Esophagus squamous epithelium (tissue), 5 donors: ENCODE results near the gene LGR6. TPM values are rescaled to one million over a fixed set of nuclear protein-coding genes. Genes with fewer than 3 reads are reported as not detected.

Experiments used
- DNase-seq: peaks from one replicate; lab custom pipeline; 2025; lab: John Stamatoyannopoulos, UW
- H3K27ac ChIP-seq, 4 donors: fragments of 200-600 bp; sonication (generic); one replicate each; pipeline ENCODE4 v1.5.1; 2016 to 2019; ENCODE audit warnings: mild to moderate bottlenecking in 1 of 4
- H3K27me3 ChIP-seq, 4 donors: fragments of 200-600 bp; sonication (generic); 1 replicate in 3 of 4; 2 replicates in 1 of 4; pipeline versions ENCODE4 v1.5.1 to v1.6.0; 2017 to 2021; ENCODE audit warnings: antibody characterized with exemption in 1 of 4
- H3K36me3 ChIP-seq, 3 donors: fragments of 200-600 bp; sonication (generic); one replicate each; pipeline ENCODE4 v1.5.1; 2016 to 2019
- H3K4me1 ChIP-seq, 3 donors: fragments of 200-600 bp; sonication (generic); one replicate each; pipeline ENCODE4 v1.5.1; 2017 to 2019
- H3K4me3 ChIP-seq, 4 donors: fragments of 200-600 bp; sonication (generic); 1 replicate in 3 of 4; 2 replicates in 1 of 4; pipeline ENCODE4 v1.5.1; 2016 to 2019; ENCODE audit warnings: mild to moderate bottlenecking in 2 of 4, moderate library complexity in 1 of 4
- H3K9me3 ChIP-seq, 3 donors: fragments of 200-600 bp; sonication (generic); one replicate each; pipeline ENCODE4 v1.5.1; 2016 to 2019
- CTCF ChIP-seq, 6 experiments: fragments of 450-650 bp in 4 of 6; fragments of 200-600 bp in 2 of 6; sonication (generic) in 2 of 6; IDR thresholded peaks; one replicate each; pipeline ENCODE4 v1.5.1; 2016 to 2019; ENCODE audit warnings: antibody characterized with exemption in 6 of 6, mild to moderate bottlenecking in 4 of 6, moderate library complexity in 4 of 6
- POLR2A ChIP-seq, 4 donors: fragments of 450-650 bp; IDR thresholded peaks; one replicate each; pipeline ENCODE4 v1.6.1; 2017; ENCODE audit warnings: antibody characterized with exemption in 4 of 4, mild to moderate bottlenecking in 4 of 4, moderate library complexity in 3 of 4
- WGBS, 2 donors: methylation state at CpG; one replicate each; pipeline ENCODE4 v1.1.5; 2018; 5-methylcytosine and 5-hydroxymethylcytosine counted together
- intact Hi-C: fragments of 100-400 bp; cut with DNase I; formaldehyde crosslinking; loops from one replicate; pipeline ENCODE4 v1.15.0; 2022
- total RNA-seq, 4 donors: library from RNA; depleted of rRNA; stranded (reverse); fragments of >200 nt; gene quantifications; one replicate each; pipeline ENCODE4 v1.1.0, GENCODE V29; 2016
- donor health status: DM: yes; HTN: yes; CAD: no.

The LGR6 gene
- total RNA-seq, 4 donors from 2014 or later: 0.53 to 6.4 (median 2.9) TPM

GRCh38 chr1:202200112-202200548 lies 6.5 kb downstream of the LGR6 start:
- H3K9me3 ChIP-seq: no peaks in the 10 kb centered on the region
- peaks cover 0 to 68% (median 0%) of the 10 kb centered on the region in 4 donors for H3K27me3 ChIP-seq
- H3K4me3 ChIP-seq: no peak overlapping the region
- no peak for DNase-seq
- no peaks in the 10 kb centered on the region for H3K36me3 ChIP-seq
- TF ChIP-seq POLR2A (IDR thresholded peaks at IDR 0.05) (no peak), CTCF (IDR thresholded peaks at IDR 0.05) (no peak)
- WGBS, 2 donors: 14 to 40% methylated on average over 2 to 4 of the region's 4 CpGs
- intact Hi-C loops: no loop called here
- H3K4me1 ChIP-seq: peaks cover 12 to 26% (median 14%) of the 10 kb centered on the region in 3 donors
- H3K27ac ChIP-seq: peak overlapping the region in 3 of 4 donors; percentile 16 to 42 (median 26)

- no peak for DNase-seq
Measured at GRCh38 chr1:202200669-202201068, 7.1 kb downstream of the LGR6 start.

GRCh38 chr1:202201266-202201665 lies 7.7 kb downstream of the LGR6 start:
- Histone ChIP-seq H3K27ac (no peak overlapping the region), H3K4me1 (peaks cover 12 to 26% (median 14%) of the 10 kb centered on the region in 3 donors), H3K9me3 (no peaks in the 10 kb centered on the region), H3K27me3 (peaks cover 0 to 57% (median 0%) of the 10 kb centered on the region in 4 donors), H3K36me3 (no peaks in the 10 kb centered on the region), H3K4me3 (no peak overlapping the region)
- TF ChIP-seq CTCF (IDR thresholded peaks at IDR 0.05): no peak
- TF ChIP-seq POLR2A (IDR thresholded peaks at IDR 0.05): no peak
- intact Hi-C loops: no loop called here
- DNase-seq: no peak
- 63 to 74% methylated on average over 2 to 3 of the region's 3 CpGs for WGBS, 2 donors

More at GRCh38 chr1:202200669-202201068, 7.1 kb downstream of the LGR6 start:
- Histone ChIP-seq H3K27ac (peak overlapping the region in 3 of 4 donors; percentile 16 to 42 (median 26)), H3K4me3 (no peak overlapping the region), H3K4me1 (peaks cover 12 to 26% (median 14%) of the 10 kb centered on the region in 3 donors), H3K36me3 (no peaks in the 10 kb centered on the region), H3K27me3 (peaks cover 0 to 63% (median 0%) of the 10 kb centered on the region in 4 donors), H3K9me3 (no peaks in the 10 kb centered on the region)
- intact Hi-C loops: no loop called here
- TF ChIP-seq POLR2A (IDR thresholded peaks at IDR 0.05) (no peak), CTCF (IDR thresholded peaks at IDR 0.05) (no peak)
- WGBS, 2 donors: 31 to 43% methylated on average over 5 to 6 of the region's 8 CpGs

- Histone ChIP-seq H3K27me3 (peaks cover 0 to 52% (median 0%) of the 10 kb centered on the region in 4 donors), H3K27ac (no peak overlapping the region), H3K9me3 (no peaks in the 10 kb centered on the region), H3K36me3 (no peaks in the 10 kb centered on the region), H3K4me3 (no peak overlapping the region), H3K4me1 (peaks cover 12 to 26% (median 14%) of the 10 kb centered on the region in 3 donors)
- DNase-seq: no peak
- no peak for TF ChIP-seq POLR2A (IDR thresholded peaks at IDR 0.05)
- TF ChIP-seq CTCF (IDR thresholded peaks at IDR 0.05): no peak
- 53 to 66% methylated on average over 3 to 4 of the region's 4 CpGs for WGBS, 2 donors
- intact Hi-C loops: no loop called here
Measured at GRCh38 chr1:202201971-202202370, 8.4 kb downstream of the LGR6 start.

GRCh38 chr1:202202500-202203168 lies 9.0 kb downstream of the LGR6 start:
- Histone ChIP-seq H3K27ac (no peak overlapping the region), H3K9me3 (no peaks in the 10 kb centered on the region), H3K27me3 (peaks cover 0 to 51% (median 0%) of the 10 kb centered on the region in 4 donors), H3K4me1 (peaks cover 12 to 31% (median 14%) of the 10 kb centered on the region in 3 donors), H3K4me3 (no peak overlapping the region), H3K36me3 (no peaks in the 10 kb centered on the region)
- 74 to 83% methylated on average over 5 to 6 of the region's 7 CpGs for WGBS, 2 donors
- intact Hi-C loops: no loop called here
- TF ChIP-seq POLR2A (IDR thresholded peaks at IDR 0.05) (no peak), CTCF (IDR thresholded peaks at IDR 0.05) (no peak)
- no peak for DNase-seq
